Endothelial cell (in vitro differentiated cells): ENCODE data around the gene RAB4A. TPM values are rescaled to one million over a fixed set of nuclear protein-coding genes. Genes with fewer than 3 reads are reported as not detected.

Experiments
- DNase-seq: peaks from one replicate; pipeline ENCODE4 v3.0.0; 2021; ENCODE audit warnings: low spot score
- H3K27ac Mint-ChIP-seq: one replicate; pipeline ENCODE4 v1.8.0; 2021; ENCODE audit warnings: mixed read lengths, inconsistent platforms; ENCODE audit not compliant: unreplicated experiment
- H3K27me3 Mint-ChIP-seq: one replicate; pipeline ENCODE4 v1.8.0; 2021; ENCODE audit warnings: mild to moderate bottlenecking, moderate library complexity, mixed read lengths, inconsistent platforms; ENCODE audit not compliant: unreplicated experiment
- H3K36me3 Mint-ChIP-seq: one replicate; pipeline ENCODE4 v1.8.0; 2021; ENCODE audit warnings: mild to moderate bottlenecking, low read depth, mixed read lengths, inconsistent platforms; ENCODE audit not compliant: unreplicated experiment
- H3K4me1 Mint-ChIP-seq: one replicate; pipeline ENCODE4 v1.8.0; 2021; ENCODE audit warnings: mild to moderate bottlenecking, mixed read lengths, inconsistent platforms; ENCODE audit not compliant: unreplicated experiment
- H3K4me3 Mint-ChIP-seq: one replicate; pipeline ENCODE4 v1.8.0; 2021; ENCODE audit warnings: mild to moderate bottlenecking, mixed read lengths, inconsistent platforms; ENCODE audit not compliant: unreplicated experiment
- H3K9me3 Mint-ChIP-seq: one replicate; pipeline ENCODE4 v1.8.0; 2021; ENCODE audit warnings: mixed read lengths, inconsistent platforms; ENCODE audit not compliant: unreplicated experiment
- CTCF ChIP-seq: fragments of 200-600 bp; sonication (generic); IDR thresholded peaks from one replicate; pipeline ENCODE4 v1.5.0; 2021; ENCODE audit warnings: antibody characterized with exemption; ENCODE audit not compliant: unreplicated experiment
- total RNA-seq: library from RNA; stranded (reverse); fragmentation: NEBNext Ultra II Directional; extraction: Animal tissue kit (Norgen Biotek cat#: 25700); gene quantifications from one replicate; pipeline ENCODE4 v1.2.1, GENCODE V29; 2021; ENCODE audit not compliant: unreplicated experiment

Gene RAB4A
- total RNA-seq, 1 donor from 2014 or later = 80.4 TPM

- no peak overlapping the region for H3K4me3 Mint-ChIP-seq
- H3K9me3 Mint-ChIP-seq = no peaks in the 10 kb centered on the region
- H3K36me3 Mint-ChIP-seq = peaks cover 4% of the 10 kb centered on the region
- no peak for TF ChIP-seq CTCF
- peaks cover 27% of the 10 kb centered on the region for H3K4me1 Mint-ChIP-seq
- DNase-seq = no peak
- peaks cover 3% of the 10 kb centered on the region for H3K27me3 Mint-ChIP-seq
- no peak overlapping the region for H3K27ac Mint-ChIP-seq
Observed at GRCh38 chr1:229334716-229335115, 63.8 kb downstream of the RAB4A start.

GRCh38 chr1:229336345-229336744 lies 65.4 kb downstream of the RAB4A start:
- peaks cover 35% of the 10 kb centered on the region for H3K4me1 Mint-ChIP-seq
- peaks cover 4% of the 10 kb centered on the region for H3K36me3 Mint-ChIP-seq
- no peak for DNase-seq
- no peak overlapping the region for H3K27ac Mint-ChIP-seq
- H3K9me3 Mint-ChIP-seq = no peaks in the 10 kb centered on the region
- TF ChIP-seq CTCF = no peak
- H3K27me3 Mint-ChIP-seq = peaks cover 2% of the 10 kb centered on the region
- H3K4me3 Mint-ChIP-seq = no peak overlapping the region

GRCh38 chr1:229339086-229339485 lies 68.2 kb downstream of the RAB4A start:
- no peak overlapping the region for H3K4me3 Mint-ChIP-seq
- peaks cover 44% of the 10 kb centered on the region for H3K4me1 Mint-ChIP-seq
- H3K27ac Mint-ChIP-seq = no peak overlapping the region
- DNase-seq = no peak
- H3K9me3 Mint-ChIP-seq = no peaks in the 10 kb centered on the region
- no peak for TF ChIP-seq CTCF
- peaks cover 9% of the 10 kb centered on the region for H3K36me3 Mint-ChIP-seq
- H3K27me3 Mint-ChIP-seq = peaks cover 13% of the 10 kb centered on the region

GRCh38 chr1:229339520-229339919 lies 68.6 kb downstream of the RAB4A start:
- no peaks in the 10 kb centered on the region for H3K9me3 Mint-ChIP-seq
- peaks cover 6% of the 10 kb centered on the region for H3K36me3 Mint-ChIP-seq
- DNase-seq = no peak
- H3K4me3 Mint-ChIP-seq = no peak overlapping the region
- H3K4me1 Mint-ChIP-seq = peaks cover 44% of the 10 kb centered on the region
- H3K27ac Mint-ChIP-seq = no peak overlapping the region
- H3K27me3 Mint-ChIP-seq = peaks cover 16% of the 10 kb centered on the region
- no peak for TF ChIP-seq CTCF

GRCh38 chr1:229340496-229340895 lies 69.6 kb downstream of the RAB4A start:
- Mint-ChIP-seq H3K36me3 (peaks cover 5% of the 10 kb centered on the region), H3K4me1 (peaks cover 44% of the 10 kb centered on the region), H3K27ac (no peak overlapping the region), H3K9me3 (no peaks in the 10 kb centered on the region), H3K4me3 (peak overlapping the region; percentile 68), H3K27me3 (peaks cover 20% of the 10 kb centered on the region)
- no peak for DNase-seq
- no peak for TF ChIP-seq CTCF
